ENCODE data around the gene PACRG. TPM values are rescaled to one million over a fixed set of nuclear protein-coding genes. Genes with fewer than 3 reads are reported as not detected.

Gene PACRG
- total and polyA plus RNA-seq, 2 experiments from 2014 or later, result 0.17 to 0.68 TPM

DNA sequence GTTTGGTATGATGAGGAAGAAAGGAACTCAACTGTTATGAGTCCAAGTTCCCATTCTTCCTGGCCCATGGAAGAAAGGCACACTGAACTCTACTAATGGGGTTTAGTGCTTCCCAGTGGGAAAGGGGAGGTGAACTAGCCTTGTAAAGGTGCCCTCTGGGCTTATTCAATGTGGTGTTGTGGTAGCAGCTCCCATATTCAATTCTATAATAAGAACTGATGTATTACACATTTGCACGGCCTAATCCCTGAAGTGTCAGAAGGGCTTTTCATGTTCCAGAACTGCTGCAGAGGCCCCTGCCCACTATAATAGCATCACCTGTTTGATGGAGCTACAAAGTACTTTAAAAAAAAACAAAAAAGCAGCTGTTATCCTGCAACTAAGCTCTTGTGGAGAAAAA lies 17.4 kb upstream of the PACRG start:
- H3K27ac Mint-ChIP-seq, result no peak overlapping the region
- H4K20me1 ChIP-seq (replicated peaks; ENCODE audit: insufficient read depth), result no peaks in the 10 kb centered on the region
- no peak overlapping the region for H3K4me3 ChIP-seq
- no peaks in the 10 kb centered on the region for H3K27me3 ChIP-seq (ENCODE audit: insufficient read depth)
- H3F3A ChIP-seq (replicated peaks; ENCODE audit: low read depth), result no peaks in the 10 kb centered on the region
- no peak overlapping the region for H2AFZ ChIP-seq
- H3K4me2 ChIP-seq, result no peak overlapping the region
- no peaks in the 10 kb centered on the region for H3K79me2 ChIP-seq (replicated peaks; ENCODE audit: insufficient read depth)
- H3K4me1 ChIP-seq (ENCODE audit: insufficient read depth), result peaks cover 17% of the 10 kb centered on the region
- H3K27ac ChIP-seq (ENCODE audit: low read depth), result no peak overlapping the region
- DNase-seq (ENCODE audit: low spot score), result no peak
- no peak for TF ChIP-seq ZNF331 (CRISPR knock-in tag; IDR thresholded peaks at IDR 0.05; ENCODE audit: low read depth)
- no peak for TF ChIP-seq STAT1 (IDR thresholded peaks at IDR 0.05; ENCODE audit: unreplicated experiment)
- TF ChIP-seq EZH2phosphoT487 (IDR thresholded peaks at IDR 0.05; ENCODE audit: unreplicated experiment), result no peak
- TF ChIP-seq NANOG (IDR thresholded peaks at IDR 0.05; ENCODE audit: borderline replicate concordance), result no peak
- TF ChIP-seq, protein P1, sequence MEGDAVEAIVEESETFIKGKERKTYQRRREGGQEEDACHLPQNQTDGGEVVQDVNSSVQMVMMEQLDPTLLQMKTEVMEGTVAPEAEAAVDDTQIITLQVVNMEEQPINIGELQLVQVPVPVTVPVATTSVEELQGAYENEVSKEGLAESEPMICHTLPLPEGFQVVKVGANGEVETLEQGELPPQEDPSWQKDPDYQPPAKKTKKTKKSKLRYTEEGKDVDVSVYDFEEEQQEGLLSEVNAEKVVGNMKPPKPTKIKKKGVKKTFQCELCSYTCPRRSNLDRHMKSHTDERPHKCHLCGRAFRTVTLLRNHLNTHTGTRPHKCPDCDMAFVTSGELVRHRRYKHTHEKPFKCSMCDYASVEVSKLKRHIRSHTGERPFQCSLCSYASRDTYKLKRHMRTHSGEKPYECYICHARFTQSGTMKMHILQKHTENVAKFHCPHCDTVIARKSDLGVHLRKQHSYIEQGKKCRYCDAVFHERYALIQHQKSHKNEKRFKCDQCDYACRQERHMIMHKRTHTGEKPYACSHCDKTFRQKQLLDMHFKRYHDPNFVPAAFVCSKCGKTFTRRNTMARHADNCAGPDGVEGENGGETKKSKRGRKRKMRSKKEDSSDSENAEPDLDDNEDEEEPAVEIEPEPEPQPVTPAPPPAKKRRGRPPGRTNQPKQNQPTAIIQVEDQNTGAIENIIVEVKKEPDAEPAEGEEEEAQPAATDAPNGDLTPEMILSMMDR (conservative IDR thresholded peaks at IDR 0.05; ENCODE audit: low read depth in 2 of 2), result no peak
- TF ChIP-seq, protein P2, sequence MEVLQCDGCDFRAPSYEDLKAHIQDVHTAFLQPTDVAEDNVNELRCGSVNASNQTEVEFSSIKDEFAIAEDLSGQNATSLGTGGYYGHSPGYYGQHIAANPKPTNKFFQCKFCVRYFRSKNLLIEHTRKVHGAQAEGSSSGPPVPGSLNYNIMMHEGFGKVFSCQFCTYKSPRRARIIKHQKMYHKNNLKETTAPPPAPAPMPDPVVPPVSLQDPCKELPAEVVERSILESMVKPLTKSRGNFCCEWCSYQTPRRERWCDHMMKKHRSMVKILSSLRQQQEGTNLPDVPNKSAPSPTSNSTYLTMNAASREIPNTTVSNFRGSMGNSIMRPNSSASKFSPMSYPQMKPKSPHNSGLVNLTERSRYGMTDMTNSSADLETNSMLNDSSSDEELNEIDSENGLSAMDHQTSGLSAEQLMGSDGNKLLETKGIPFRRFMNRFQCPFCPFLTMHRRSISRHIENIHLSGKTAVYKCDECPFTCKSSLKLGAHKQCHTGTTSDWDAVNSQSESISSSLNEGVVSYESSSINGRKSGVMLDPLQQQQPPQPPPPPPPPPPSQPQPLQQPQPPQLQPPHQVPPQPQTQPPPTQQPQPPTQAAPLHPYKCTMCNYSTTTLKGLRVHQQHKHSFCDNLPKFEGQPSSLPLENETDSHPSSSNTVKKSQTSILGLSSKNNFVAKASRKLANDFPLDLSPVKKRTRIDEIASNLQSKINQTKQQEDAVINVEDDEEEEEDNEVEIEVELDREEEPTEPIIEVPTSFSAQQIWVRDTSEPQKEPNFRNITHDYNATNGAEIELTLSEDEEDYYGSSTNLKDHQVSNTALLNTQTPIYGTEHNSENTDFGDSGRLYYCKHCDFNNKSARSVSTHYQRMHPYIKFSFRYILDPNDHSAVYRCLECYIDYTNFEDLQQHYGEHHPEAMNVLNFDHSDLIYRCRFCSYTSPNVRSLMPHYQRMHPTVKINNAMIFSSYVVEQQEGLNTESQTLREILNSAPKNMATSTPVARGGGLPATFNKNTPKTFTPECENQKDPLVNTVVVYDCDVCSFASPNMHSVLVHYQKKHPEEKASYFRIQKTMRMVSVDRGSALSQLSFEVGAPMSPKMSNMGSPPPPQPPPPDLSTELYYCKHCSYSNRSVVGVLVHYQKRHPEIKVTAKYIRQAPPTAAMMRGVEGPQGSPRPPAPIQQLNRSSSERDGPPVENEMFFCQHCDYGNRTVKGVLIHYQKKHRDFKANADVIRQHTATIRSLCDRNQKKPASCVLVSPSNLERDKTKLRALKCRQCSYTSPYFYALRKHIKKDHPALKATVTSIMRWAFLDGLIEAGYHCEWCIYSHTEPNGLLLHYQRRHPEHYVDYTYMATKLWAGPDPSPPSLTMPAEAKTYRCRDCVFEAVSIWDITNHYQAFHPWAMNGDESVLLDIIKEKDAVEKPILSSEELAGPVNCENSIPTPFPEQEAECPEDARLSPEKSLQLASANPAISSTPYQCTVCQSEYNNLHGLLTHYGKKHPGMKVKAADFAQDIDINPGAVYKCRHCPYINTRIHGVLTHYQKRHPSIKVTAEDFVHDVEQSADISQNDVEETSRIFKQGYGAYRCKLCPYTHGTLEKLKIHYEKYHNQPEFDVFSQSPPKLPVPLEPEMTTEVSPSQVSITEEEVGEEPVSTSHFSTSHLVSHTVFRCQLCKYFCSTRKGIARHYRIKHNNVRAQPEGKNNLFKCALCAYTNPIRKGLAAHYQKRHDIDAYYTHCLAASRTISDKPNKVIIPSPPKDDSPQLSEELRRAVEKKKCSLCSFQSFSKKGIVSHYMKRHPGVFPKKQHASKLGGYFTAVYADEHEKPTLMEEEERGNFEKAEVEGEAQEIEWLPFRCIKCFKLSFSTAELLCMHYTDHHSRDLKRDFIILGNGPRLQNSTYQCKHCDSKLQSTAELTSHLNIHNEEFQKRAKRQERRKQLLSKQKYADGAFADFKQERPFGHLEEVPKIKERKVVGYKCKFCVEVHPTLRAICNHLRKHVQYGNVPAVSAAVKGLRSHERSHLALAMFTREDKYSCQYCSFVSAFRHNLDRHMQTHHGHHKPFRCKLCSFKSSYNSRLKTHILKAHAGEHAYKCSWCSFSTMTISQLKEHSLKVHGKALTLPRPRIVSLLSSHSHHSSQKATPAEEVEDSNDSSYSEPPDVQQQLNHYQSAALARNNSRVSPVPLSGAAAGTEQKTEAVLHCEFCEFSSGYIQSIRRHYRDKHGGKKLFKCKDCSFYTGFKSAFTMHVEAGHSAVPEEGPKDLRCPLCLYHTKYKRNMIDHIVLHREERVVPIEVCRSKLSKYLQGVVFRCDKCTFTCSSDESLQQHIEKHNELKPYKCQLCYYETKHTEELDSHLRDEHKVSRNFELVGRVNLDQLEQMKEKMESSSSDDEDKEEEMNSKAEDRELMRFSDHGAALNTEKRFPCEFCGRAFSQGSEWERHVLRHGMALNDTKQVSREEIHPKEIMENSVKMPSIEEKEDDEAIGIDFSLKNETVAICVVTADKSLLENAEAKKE (CRISPR knock-in tag; IDR thresholded peaks at IDR 0.05), result no peak
- TF ChIP-seq, protein P3, sequence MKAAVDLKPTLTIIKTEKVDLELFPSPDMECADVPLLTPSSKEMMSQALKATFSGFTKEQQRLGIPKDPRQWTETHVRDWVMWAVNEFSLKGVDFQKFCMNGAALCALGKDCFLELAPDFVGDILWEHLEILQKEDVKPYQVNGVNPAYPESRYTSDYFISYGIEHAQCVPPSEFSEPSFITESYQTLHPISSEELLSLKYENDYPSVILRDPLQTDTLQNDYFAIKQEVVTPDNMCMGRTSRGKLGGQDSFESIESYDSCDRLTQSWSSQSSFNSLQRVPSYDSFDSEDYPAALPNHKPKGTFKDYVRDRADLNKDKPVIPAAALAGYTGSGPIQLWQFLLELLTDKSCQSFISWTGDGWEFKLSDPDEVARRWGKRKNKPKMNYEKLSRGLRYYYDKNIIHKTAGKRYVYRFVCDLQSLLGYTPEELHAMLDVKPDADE (IDR thresholded peaks at IDR 0.05), result no peak
- no peak for TF ChIP-seq POLR2AphosphoS5 (IDR thresholded peaks at IDR 0.05; ENCODE audit: low read depth)
- no peak for TF ChIP-seq ZNF114 (CRISPR knock-in tag; IDR thresholded peaks at IDR 0.05)
- peaks cover 9% of the 10 kb centered on the region; the same call in 2 of the 3 replicates for H3K9me3 Mint-ChIP-seq
- H3K9me2 ChIP-seq (ENCODE audit: insufficient read depth), result no peaks in the 10 kb centered on the region
- H3K36me3 ChIP-seq (ENCODE audit: insufficient read depth), result no peaks in the 10 kb centered on the region
- no peak overlapping the region for H3K4me3 Mint-ChIP-seq
- H3K27me3 Mint-ChIP-seq (ENCODE audit: insufficient read depth, low read depth, poor library complexity), result peaks cover 3% of the 10 kb centered on the region
- H3K4me1 Mint-ChIP-seq, result peaks cover 14% of the 10 kb centered on the region
- peaks cover 5% of the 10 kb centered on the region; the same call in 2 of the 3 replicates for H3K36me3 Mint-ChIP-seq (ENCODE audit: low read depth)
- no peak for ATAC-seq
